ENCODE data around the gene MMD. TPM values are rescaled to one million over a fixed set of nuclear protein-coding genes. Genes with fewer than 3 reads are reported as not detected.

MMD gene
- total and polyA plus RNA-seq, 2 donors from 2014 or later, result 6.4 to 9.9 TPM

- no peak for DNase-seq
- peaks cover 0 to 2% (median 2%) of the 10 kb centered on the region in 3 donors for H3K36me3 ChIP-seq (ENCODE audit: control insufficient read depth in 2 of 3, insufficient read depth in 3 of 3, low read length in 3 of 3)
- intact Hi-C loops (cut with DNase I), result no loop called here
- H3K4me1 ChIP-seq (ENCODE audit: control insufficient read depth in 2 of 3, insufficient read depth in 2 of 3, low read depth in 1 of 3, low read length in 3 of 3), result no peaks in the 10 kb centered on the region
- no peak for TF ChIP-seq CTCF (IDR thresholded peaks at IDR 0.05; ENCODE audit: borderline replicate concordance, extremely low read depth, insufficient read depth)
- H3K27ac ChIP-seq (ENCODE audit: low read depth in 2 of 2, low read length in 2 of 2), result no peak overlapping the region
- FAIRE-seq, result no peak
- H3K9me3 ChIP-seq (ENCODE audit: control insufficient read depth in 2 of 3, insufficient read depth in 1 of 3, low read length in 3 of 3), result no peaks in the 10 kb centered on the region
- H3K4me3 ChIP-seq (ENCODE audit: low read length in 3 of 3), result no peak overlapping the region
- H3K27me3 ChIP-seq (ENCODE audit: control insufficient read depth, insufficient read depth, low read length), result no peaks in the 10 kb centered on the region
- H3K9ac ChIP-seq (ENCODE audit: low read length in 3 of 3), result no peak overlapping the region
Observed at GRCh38 chr17:55416000-55416399, 5.6 kb downstream of the MMD start.

- Histone ChIP-seq H3K36me3 (ENCODE audit: control insufficient read depth in 2 of 3, insufficient read depth in 3 of 3, low read length in 3 of 3) (peaks cover 0 to 12% (median 4%) of the 10 kb centered on the region in 3 donors), H3K9me3 (ENCODE audit: control insufficient read depth in 2 of 3, insufficient read depth in 1 of 3, low read length in 3 of 3) (no peaks in the 10 kb centered on the region), H3K4me3 (ENCODE audit: low read length in 3 of 3) (no peak overlapping the region), H3K27me3 (ENCODE audit: control insufficient read depth, insufficient read depth, low read length) (no peaks in the 10 kb centered on the region), H3K27ac (ENCODE audit: low read depth in 2 of 2, low read length in 2 of 2) (no peak overlapping the region), H3K9ac (ENCODE audit: low read length in 3 of 3) (no peak overlapping the region), H3K4me1 (ENCODE audit: control insufficient read depth in 2 of 3, insufficient read depth in 2 of 3, low read depth in 1 of 3, low read length in 3 of 3) (no peaks in the 10 kb centered on the region)
- no peak for TF ChIP-seq CTCF (IDR thresholded peaks at IDR 0.05; ENCODE audit: borderline replicate concordance, extremely low read depth, insufficient read depth)
- no peak for FAIRE-seq
- DNase-seq, result peak in 1 of 5 donors; percentile 25
- intact Hi-C loops (cut with DNase I), result no loop called here
Observed at GRCh38 chr17:55414983-55415382, 6.7 kb downstream of the MMD start.

- Histone ChIP-seq H3K27ac (ENCODE audit: low read depth in 2 of 2, low read length in 2 of 2) (no peak overlapping the region), H3K4me1 (ENCODE audit: control insufficient read depth in 2 of 3, insufficient read depth in 2 of 3, low read depth in 1 of 3, low read length in 3 of 3) (no peaks in the 10 kb centered on the region), H3K27me3 (ENCODE audit: control insufficient read depth, insufficient read depth, low read length) (no peaks in the 10 kb centered on the region), H3K9me3 (ENCODE audit: control insufficient read depth in 2 of 3, insufficient read depth in 1 of 3, low read length in 3 of 3) (no peaks in the 10 kb centered on the region), H3K9ac (ENCODE audit: low read length in 3 of 3) (no peak overlapping the region), H3K4me3 (ENCODE audit: low read length in 3 of 3) (no peak overlapping the region), H3K36me3 (ENCODE audit: control insufficient read depth in 2 of 3, insufficient read depth in 3 of 3, low read length in 3 of 3) (peaks cover 0 to 21% (median 4%) of the 10 kb centered on the region in 3 donors)
- intact Hi-C loops (cut with DNase I), result no loop called here
- DNase-seq (no peak), FAIRE-seq (no peak)
- no peak for TF ChIP-seq CTCF (IDR thresholded peaks at IDR 0.05; ENCODE audit: borderline replicate concordance, extremely low read depth, insufficient read depth)
Observed at GRCh38 chr17:55413825-55414489, 7.7 kb downstream of the MMD start.

- Histone ChIP-seq H3K9ac (ENCODE audit: low read length in 3 of 3) (no peak overlapping the region), H3K9me3 (ENCODE audit: control insufficient read depth in 2 of 3, insufficient read depth in 1 of 3, low read length in 3 of 3) (no peaks in the 10 kb centered on the region), H3K27me3 (ENCODE audit: control insufficient read depth, insufficient read depth, low read length) (no peaks in the 10 kb centered on the region), H3K4me1 (ENCODE audit: control insufficient read depth in 2 of 3, insufficient read depth in 2 of 3, low read depth in 1 of 3, low read length in 3 of 3) (no peaks in the 10 kb centered on the region), H3K36me3 (ENCODE audit: control insufficient read depth in 2 of 3, insufficient read depth in 3 of 3, low read length in 3 of 3) (peaks cover 0 to 21% (median 4%) of the 10 kb centered on the region in 3 donors), H3K27ac (ENCODE audit: low read depth in 2 of 2, low read length in 2 of 2) (no peak overlapping the region), H3K4me3 (ENCODE audit: low read length in 3 of 3) (no peak overlapping the region)
- no peak for TF ChIP-seq CTCF (IDR thresholded peaks at IDR 0.05; ENCODE audit: borderline replicate concordance, extremely low read depth, insufficient read depth)
- DNase-seq (no peak), FAIRE-seq (no peak)
- intact Hi-C loops (cut with DNase I), result no loop called here
Observed at GRCh38 chr17:55411463-55411855, 10.2 kb downstream of the MMD start.

Data from kidney (tissue), 14 donors.